SK-N-SH treated with all-trans-retinoic acid at 6 μM for 48 hours (cell line): ENCODE measurements around the gene KRT82.

ENCODE experiments used
- ATAC-seq: fragments of 200-7000 bp; cut with Tn5 transposase; 3 replicates; pipeline ENCODE4 v1.9.1; 2020; ENCODE audit warnings: mild to moderate bottlenecking, moderate library complexity
- ARNTL ChIP-seq: fragments of 450-650 bp; formaldehyde crosslinking; IDR thresholded peaks from 2 replicates; pipeline ENCODE4 v1.5.0; 2020; ENCODE audit warnings: low read depth, mild to moderate bottlenecking, moderate library complexity, borderline replicate concordance
- BACH2 ChIP-seq: fragments of 250-450 bp; sonication (Bioruptor Pico); IDR thresholded peaks from 2 replicates; pipeline ENCODE4 v1.9.0; 2021; ENCODE audit warnings: mild to moderate bottlenecking, borderline replicate concordance
- CREB5 ChIP-seq: fragments of 250-450 bp; sonication (Bioruptor Pico); IDR thresholded peaks from 2 replicates; pipeline ENCODE4 v1.5.1; 2020; ENCODE audit warnings: low read depth, mild to moderate bottlenecking, moderate library complexity
- CSDC2 ChIP-seq: fragments of 250-450 bp; sonication (Bioruptor Pico); IDR thresholded peaks from 2 replicates; pipeline ENCODE4 v1.5.0; 2020; ENCODE audit warnings: mild to moderate bottlenecking, moderate library complexity
- CSRNP3 ChIP-seq: fragments of 250-450 bp; sonication (Bioruptor Pico); IDR thresholded peaks from 2 replicates; pipeline ENCODE4 v1.5.1; 2021; ENCODE audit warnings: mild to moderate bottlenecking, moderate library complexity
- GLIS3 ChIP-seq: fragments of 250-450 bp; sonication (Bioruptor Pico); IDR thresholded peaks from 2 replicates; pipeline ENCODE4 v1.5.0; 2020; ENCODE audit warnings: mild to moderate bottlenecking, moderate library complexity
- ISL1 ChIP-seq: fragments of 250-450 bp; sonication (Bioruptor Pico); IDR thresholded peaks from 2 replicates; pipeline ENCODE4 v2.1.2; 2022; ENCODE audit warnings: mild to moderate bottlenecking, moderate library complexity
- OSR1 ChIP-seq: fragments of 250-450 bp; sonication (Bioruptor Pico); IDR thresholded peaks from 2 replicates; pipeline ENCODE4 v1.8.0; 2022; ENCODE audit warnings: moderate library complexity, mild to moderate bottlenecking, inconsistent platforms
- PATZ1 ChIP-seq: fragments of 250-450 bp; sonication (Bioruptor Pico); IDR thresholded peaks from 2 replicates; pipeline ENCODE4 v1.8.0; 2020; ENCODE audit warnings: mild to moderate bottlenecking, moderate library complexity, borderline replicate concordance
- POU6F1 ChIP-seq: fragments of 250-450 bp; sonication (Bioruptor Pico); IDR thresholded peaks from 2 replicates; pipeline ENCODE4 v1.8.0; 2021; ENCODE audit warnings: low read depth, mild to moderate bottlenecking, moderate library complexity, borderline replicate concordance
- PPARA ChIP-seq: fragments of 250-450 bp; sonication (Bioruptor Pico); IDR thresholded peaks from 2 replicates; pipeline ENCODE4 v1.5.0; 2020; ENCODE audit warnings: mild to moderate bottlenecking, borderline replicate concordance
- RARB ChIP-seq: fragments of 250-450 bp; sonication (Bioruptor Pico); IDR thresholded peaks from 2 replicates; pipeline ENCODE4 v1.8.0; 2021; ENCODE audit warnings: mild to moderate bottlenecking, moderate library complexity
- SNAI2 ChIP-seq: fragments of 250-450 bp; sonication (Bioruptor Pico); IDR thresholded peaks from 2 replicates; pipeline ENCODE4 v1.5.0; 2020; ENCODE audit warnings: mild to moderate bottlenecking, moderate library complexity
- TCF4 ChIP-seq: fragments of 250-450 bp; sonication (Bioruptor Pico); IDR thresholded peaks from 2 replicates; pipeline ENCODE4 v1.8.0; 2021; ENCODE audit warnings: mild to moderate bottlenecking, moderate library complexity, borderline replicate concordance
- TOX ChIP-seq: fragments of 250-450 bp; sonication (Bioruptor Pico); IDR thresholded peaks from 2 replicates; pipeline ENCODE4 v1.8.0; 2021; ENCODE audit warnings: mild to moderate bottlenecking, moderate library complexity, borderline replicate concordance
- ZFP30 ChIP-seq: fragments of 450-650 bp; formaldehyde crosslinking; IDR thresholded peaks from 2 replicates; pipeline ENCODE4 v1.5.0; 2022; ENCODE audit warnings: mild to moderate bottlenecking, moderate library complexity
- ZNF70 ChIP-seq: fragments of 450-650 bp; formaldehyde crosslinking; IDR thresholded peaks from 2 replicates; pipeline ENCODE4 v1.5.0; 2020; ENCODE audit warnings: mild to moderate bottlenecking, moderate library complexity
- ZNF8 ChIP-seq: fragments of 450-650 bp; formaldehyde crosslinking; IDR thresholded peaks from 2 replicates; pipeline ENCODE4 v1.5.0; 2020; ENCODE audit warnings: mild to moderate bottlenecking, moderate library complexity
- TF ChIP-seq, protein P1 (sequence below): fragments of 250-450 bp; sonication (Bioruptor Pico); IDR thresholded peaks from 2 replicates; pipeline ENCODE4 v1.5.0; 2020; ENCODE audit warnings: mild to moderate bottlenecking, moderate library complexity

Gene KRT82

DNA sequence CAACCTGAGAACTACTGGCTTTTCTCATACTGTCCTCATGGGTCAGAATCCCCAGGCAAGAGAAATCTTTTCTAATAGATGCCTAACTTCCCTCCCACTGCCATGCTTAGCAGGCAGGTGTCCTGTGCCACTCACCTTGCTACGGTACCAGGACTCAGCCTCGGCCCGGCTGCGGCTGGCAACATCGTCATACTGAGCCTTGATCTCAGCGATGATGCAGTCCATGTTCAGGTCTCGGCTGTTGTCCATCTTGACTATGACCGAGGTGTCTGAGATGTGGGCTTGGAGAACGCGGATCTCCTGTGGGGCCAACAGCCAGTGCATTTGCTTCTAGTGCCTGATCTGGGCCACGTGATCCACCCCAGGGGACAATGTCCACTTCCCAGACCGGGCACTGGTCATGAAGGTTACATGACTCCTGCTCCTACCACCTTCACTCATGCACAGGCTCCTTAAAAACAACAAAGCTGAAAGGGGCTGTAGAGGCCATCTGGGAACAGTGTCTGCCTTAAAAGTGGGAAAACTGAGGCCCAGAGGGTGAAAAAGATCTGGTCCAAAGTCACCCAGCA is 42.9 kb downstream of the KRT82 start:
- no peak for TF ChIP-seq PPARA (CRISPR knock-in tag)
- no peak for TF ChIP-seq SNAI2 (CRISPR knock-in tag)
- no peak for TF ChIP-seq POU6F1 (CRISPR knock-in tag)
- no peak for TF ChIP-seq TOX (CRISPR knock-in tag)
- no peak for TF ChIP-seq CREB5 (CRISPR knock-in tag)
- TF ChIP-seq ZNF8 (CRISPR knock-in tag): no peak
- TF ChIP-seq BACH2: no peak
- TF ChIP-seq TCF4 (CRISPR knock-in tag): no peak
- no peak for TF ChIP-seq OSR1
- TF ChIP-seq GLIS3: no peak
- no peak for TF ChIP-seq ARNTL (CRISPR knock-in tag)
- no peak for TF ChIP-seq CSRNP3 (CRISPR knock-in tag)
- no peak for TF ChIP-seq ISL1
- TF ChIP-seq, all 23 proteins: peak for 0
- ATAC-seq: no peak

DNA sequence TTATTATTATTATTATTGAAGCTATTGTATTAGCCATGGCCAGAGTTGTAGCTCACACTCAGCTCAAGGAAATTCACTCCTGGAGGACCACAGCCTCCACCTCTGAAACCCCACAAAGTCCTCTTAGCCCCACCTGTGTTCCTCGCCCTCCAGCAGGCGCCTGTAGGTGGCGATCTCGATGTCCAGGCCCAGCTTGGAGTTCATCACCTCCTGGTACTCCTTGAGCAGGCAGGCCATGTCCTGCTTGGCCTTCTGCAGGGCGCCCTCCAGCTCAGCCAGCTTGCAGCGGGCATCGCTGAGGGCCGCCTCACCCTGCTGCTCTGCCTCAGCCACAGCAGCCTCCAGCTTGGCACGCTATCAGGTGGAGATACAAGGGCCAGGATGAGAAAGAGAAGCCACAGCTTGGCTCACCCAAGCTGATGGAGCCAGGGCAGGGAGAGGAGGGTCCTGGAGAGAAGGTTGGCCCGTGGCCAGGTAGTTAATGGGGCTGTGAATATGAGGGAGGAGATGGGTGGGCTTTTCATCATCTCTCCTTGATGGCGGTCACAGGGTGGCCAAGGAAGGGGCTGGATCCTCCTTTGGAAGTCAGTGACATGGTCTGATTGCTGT is 43.9 kb downstream of the KRT82 start:
- TF ChIP-seq, protein P1, sequence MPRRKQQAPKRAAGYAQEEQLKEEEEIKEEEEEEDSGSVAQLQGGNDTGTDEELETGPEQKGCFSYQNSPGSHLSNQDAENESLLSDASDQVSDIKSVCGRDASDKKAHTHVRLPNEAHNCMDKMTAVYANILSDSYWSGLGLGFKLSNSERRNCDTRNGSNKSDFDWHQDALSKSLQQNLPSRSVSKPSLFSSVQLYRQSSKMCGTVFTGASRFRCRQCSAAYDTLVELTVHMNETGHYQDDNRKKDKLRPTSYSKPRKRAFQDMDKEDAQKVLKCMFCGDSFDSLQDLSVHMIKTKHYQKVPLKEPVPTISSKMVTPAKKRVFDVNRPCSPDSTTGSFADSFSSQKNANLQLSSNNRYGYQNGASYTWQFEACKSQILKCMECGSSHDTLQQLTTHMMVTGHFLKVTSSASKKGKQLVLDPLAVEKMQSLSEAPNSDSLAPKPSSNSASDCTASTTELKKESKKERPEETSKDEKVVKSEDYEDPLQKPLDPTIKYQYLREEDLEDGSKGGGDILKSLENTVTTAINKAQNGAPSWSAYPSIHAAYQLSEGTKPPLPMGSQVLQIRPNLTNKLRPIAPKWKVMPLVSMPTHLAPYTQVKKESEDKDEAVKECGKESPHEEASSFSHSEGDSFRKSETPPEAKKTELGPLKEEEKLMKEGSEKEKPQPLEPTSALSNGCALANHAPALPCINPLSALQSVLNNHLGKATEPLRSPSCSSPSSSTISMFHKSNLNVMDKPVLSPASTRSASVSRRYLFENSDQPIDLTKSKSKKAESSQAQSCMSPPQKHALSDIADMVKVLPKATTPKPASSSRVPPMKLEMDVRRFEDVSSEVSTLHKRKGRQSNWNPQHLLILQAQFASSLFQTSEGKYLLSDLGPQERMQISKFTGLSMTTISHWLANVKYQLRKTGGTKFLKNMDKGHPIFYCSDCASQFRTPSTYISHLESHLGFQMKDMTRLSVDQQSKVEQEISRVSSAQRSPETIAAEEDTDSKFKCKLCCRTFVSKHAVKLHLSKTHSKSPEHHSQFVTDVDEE (CRISPR knock-in tag): no peak
- TF ChIP-seq PATZ1 (CRISPR knock-in tag) (no peak), RARB (no peak), TCF4 (CRISPR knock-in tag) (no peak), POU6F1 (CRISPR knock-in tag) (no peak), ARNTL (CRISPR knock-in tag) (no peak), ZFP30 (CRISPR knock-in tag) (no peak), BACH2 (no peak), TOX (CRISPR knock-in tag) (no peak), ZNF70 (CRISPR knock-in tag) (no peak), CSDC2 (CRISPR knock-in tag) (no peak), ZNF8 (CRISPR knock-in tag) (no peak)
- TF ChIP-seq, all 23 proteins: peak for 0
- ATAC-seq: 0 out of 3 replicates have a peak, but pooled peaks have one; percentile 21
